Adrenal gland (tissue), 5 donors: ENCODE measurements around the gene BPHL.

Source experiments
- POLR2A ChIP-seq, 2 donors: fragments of 450-650 bp; IDR thresholded peaks; one replicate each; pipeline ENCODE4 v1.6.1; 2017; ENCODE audit warnings: antibody characterized with exemption in 2 of 2, mild to moderate bottlenecking in 2 of 2, moderate library complexity in 1 of 2
- TF ChIP-seq, protein P1 (sequence below), 6 experiments: fragments of 450-650 bp in 4 of 6; fragments of 200-600 bp in 2 of 6; sonication (generic) in 1 of 6; IDR thresholded peaks; 1 replicate in 5 of 6; 2 replicates in 1 of 6; pipeline versions ENCODE4 v1.5.1 to v1.8.0; 2016 to 2021; ENCODE audit warnings: antibody characterized with exemption in 6 of 6, mild to moderate bottlenecking in 2 of 6, moderate library complexity in 1 of 6
- donor health status: DM: no; HTN: no; CAD: no.

GRCh38 chr6:3176562-3177355 lies 58.2 kb downstream of the BPHL start:
- no peak for TF ChIP-seq POLR2A (IDR thresholded peaks at IDR 0.05)
- TF ChIP-seq, protein P1, sequence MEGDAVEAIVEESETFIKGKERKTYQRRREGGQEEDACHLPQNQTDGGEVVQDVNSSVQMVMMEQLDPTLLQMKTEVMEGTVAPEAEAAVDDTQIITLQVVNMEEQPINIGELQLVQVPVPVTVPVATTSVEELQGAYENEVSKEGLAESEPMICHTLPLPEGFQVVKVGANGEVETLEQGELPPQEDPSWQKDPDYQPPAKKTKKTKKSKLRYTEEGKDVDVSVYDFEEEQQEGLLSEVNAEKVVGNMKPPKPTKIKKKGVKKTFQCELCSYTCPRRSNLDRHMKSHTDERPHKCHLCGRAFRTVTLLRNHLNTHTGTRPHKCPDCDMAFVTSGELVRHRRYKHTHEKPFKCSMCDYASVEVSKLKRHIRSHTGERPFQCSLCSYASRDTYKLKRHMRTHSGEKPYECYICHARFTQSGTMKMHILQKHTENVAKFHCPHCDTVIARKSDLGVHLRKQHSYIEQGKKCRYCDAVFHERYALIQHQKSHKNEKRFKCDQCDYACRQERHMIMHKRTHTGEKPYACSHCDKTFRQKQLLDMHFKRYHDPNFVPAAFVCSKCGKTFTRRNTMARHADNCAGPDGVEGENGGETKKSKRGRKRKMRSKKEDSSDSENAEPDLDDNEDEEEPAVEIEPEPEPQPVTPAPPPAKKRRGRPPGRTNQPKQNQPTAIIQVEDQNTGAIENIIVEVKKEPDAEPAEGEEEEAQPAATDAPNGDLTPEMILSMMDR (IDR thresholded peaks at IDR 0.05), result no peak
